ENCODE data around the gene APOBEC4.

APOBEC4 gene

DNA sequence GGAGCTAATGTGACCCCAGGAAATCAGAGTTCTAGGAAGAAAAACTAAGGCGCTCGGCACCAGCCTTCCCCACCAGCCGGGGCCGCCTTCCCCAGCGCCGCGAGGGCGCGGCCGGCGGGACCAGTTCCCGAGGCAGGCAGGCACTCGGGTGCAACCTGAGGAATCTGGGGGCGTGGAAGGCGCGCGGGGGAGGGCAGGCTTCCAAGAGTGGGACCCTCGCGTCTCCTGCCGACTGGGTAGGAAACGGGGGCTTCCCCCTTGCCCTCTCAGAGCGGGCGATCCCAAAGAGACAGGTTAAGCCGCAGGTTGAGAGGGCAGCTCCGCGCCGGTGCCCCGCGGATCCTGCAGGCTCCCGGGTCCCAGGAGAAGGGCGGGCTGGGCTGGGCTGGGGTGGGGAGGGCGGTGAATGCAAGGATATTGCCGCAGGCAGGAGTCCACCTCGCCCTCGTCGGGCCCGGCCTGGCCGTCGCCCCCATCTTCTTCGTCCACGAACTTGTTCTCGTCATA lies 18.0 kb downstream of the APOBEC4 start:
- DNase-seq (ENCODE audit: low read depth), result peak; percentile 34
- peak overlapping the region; percentile 76 for H3K4me3 ChIP-seq (ENCODE audit: low read depth, low read length)
- TF ChIP-seq, protein P1, sequence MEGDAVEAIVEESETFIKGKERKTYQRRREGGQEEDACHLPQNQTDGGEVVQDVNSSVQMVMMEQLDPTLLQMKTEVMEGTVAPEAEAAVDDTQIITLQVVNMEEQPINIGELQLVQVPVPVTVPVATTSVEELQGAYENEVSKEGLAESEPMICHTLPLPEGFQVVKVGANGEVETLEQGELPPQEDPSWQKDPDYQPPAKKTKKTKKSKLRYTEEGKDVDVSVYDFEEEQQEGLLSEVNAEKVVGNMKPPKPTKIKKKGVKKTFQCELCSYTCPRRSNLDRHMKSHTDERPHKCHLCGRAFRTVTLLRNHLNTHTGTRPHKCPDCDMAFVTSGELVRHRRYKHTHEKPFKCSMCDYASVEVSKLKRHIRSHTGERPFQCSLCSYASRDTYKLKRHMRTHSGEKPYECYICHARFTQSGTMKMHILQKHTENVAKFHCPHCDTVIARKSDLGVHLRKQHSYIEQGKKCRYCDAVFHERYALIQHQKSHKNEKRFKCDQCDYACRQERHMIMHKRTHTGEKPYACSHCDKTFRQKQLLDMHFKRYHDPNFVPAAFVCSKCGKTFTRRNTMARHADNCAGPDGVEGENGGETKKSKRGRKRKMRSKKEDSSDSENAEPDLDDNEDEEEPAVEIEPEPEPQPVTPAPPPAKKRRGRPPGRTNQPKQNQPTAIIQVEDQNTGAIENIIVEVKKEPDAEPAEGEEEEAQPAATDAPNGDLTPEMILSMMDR (conservative IDR thresholded peaks at IDR 0.05; ENCODE audit: low read depth, low read length), result no peak

GRCh38 chr1:183634429-183635065 lies 18.6 kb downstream of the APOBEC4 start:
- peak overlapping the region; percentile 76 for H3K4me3 ChIP-seq (ENCODE audit: low read depth, low read length)
- TF ChIP-seq, protein P1 (conservative IDR thresholded peaks at IDR 0.05; ENCODE audit: low read depth, low read length), result no peak
- DNase-seq (ENCODE audit: low read depth), result no peak

DNA sequence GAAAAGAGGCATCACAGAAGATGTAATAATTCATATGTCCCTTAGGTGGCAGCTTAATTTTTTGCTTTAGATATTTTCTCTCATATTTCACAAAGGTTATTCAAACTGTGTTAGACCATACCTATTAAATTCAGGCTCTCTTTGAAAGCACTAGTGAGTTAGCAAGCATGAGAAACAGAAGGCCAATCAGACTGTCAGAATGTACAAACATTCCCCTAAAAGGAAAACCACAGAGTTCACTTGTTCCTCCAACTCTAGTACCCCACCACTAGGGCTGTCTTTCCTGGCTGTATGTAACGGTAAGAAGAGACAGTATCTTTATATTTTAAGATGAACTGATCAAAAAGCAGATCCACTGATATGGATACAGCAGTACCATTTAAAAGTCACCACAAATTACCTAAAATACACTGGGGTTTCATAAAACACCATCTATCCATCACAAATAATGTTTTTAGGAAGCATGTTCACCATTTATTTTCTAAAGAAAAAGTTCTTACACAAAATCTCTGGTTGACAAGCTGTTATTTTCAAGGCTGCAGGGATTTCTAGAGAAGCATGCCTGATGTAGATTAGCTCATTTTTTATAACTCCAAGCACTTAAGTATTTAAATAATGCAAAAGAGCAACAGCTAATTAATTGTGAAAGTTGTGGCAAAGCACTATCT lies 19.3 kb downstream of the APOBEC4 start:
- H3K4me3 ChIP-seq (ENCODE audit: low read depth, low read length), result peak overlapping the region; percentile 76
- TF ChIP-seq, protein P1 (conservative IDR thresholded peaks at IDR 0.05; ENCODE audit: low read depth, low read length), result peak; percentile 51
- DNase-seq (ENCODE audit: low read depth), result peak; percentile 96

DNA sequence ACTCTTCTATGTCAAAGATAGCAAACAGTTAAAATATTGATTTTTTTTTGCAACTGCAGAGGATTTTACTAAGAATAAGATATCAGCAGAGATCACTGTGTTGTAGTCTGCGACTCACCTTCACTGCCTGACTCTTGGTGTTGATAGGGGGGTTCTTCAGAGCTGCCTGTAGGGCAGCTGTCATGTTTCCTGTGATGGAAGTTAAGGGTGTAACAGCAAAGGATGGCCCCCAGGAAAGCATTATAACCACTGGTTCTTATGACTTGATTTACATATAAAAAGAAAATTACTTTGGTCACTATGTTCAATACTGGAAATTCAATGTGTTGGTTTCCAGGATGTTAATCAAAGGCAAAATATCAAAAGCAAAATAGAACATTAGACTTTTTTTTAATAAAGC lies 20.2 kb downstream of the APOBEC4 start:
- peak overlapping the region; percentile 76 for H3K4me3 ChIP-seq (ENCODE audit: low read depth, low read length)
- TF ChIP-seq, protein P1 (conservative IDR thresholded peaks at IDR 0.05; ENCODE audit: low read depth, low read length), result no peak
- DNase-seq (ENCODE audit: low read depth), result peak; percentile 23

- peak; percentile 92 for DNase-seq (ENCODE audit: low read depth)
- peak overlapping the region; percentile 76 for H3K4me3 ChIP-seq (ENCODE audit: low read depth, low read length)
- TF ChIP-seq, protein P1 (conservative IDR thresholded peaks at IDR 0.05; ENCODE audit: low read depth, low read length), result no peak
Measured at GRCh38 chr1:183632114-183632513, 21.0 kb downstream of the APOBEC4 start.

DNA sequence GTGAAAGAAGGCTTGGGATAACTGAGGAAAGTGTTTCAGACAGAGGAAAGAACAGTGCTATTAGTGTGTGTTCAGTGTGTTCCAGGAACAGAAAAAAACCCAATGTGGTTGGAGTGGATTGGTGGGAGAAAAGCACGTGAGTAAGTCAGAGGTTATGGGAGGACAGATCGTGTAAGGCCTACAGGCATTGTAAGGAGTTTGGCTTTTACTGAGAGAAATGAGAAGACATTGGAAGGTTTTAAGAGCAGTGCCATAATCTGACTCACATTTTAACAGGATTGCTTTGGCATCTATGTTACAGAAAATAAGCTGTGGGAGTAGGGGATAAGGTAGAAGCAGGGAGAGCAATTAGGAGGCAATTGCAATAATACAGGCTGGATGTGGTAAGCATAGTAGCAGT lies 22.4 kb downstream of the APOBEC4 start:
- H3K4me3 ChIP-seq (ENCODE audit: low read depth, low read length), result peak overlapping the region; percentile 11
- TF ChIP-seq, protein P1 (conservative IDR thresholded peaks at IDR 0.05; ENCODE audit: low read depth, low read length), result no peak
- DNase-seq (ENCODE audit: low read depth), result peak; percentile 47
